HG03571 (cell line): ENCODE measurements around the gene TRIP12.
A peak's percentile ranks its signal among the peaks of the same experiment; 100 is the strongest.
"Not testable (repeated sequence)": the region's sequence is repeated elsewhere in the genome, so short reads cannot be mapped to it uniquely, and the experiment has no call there.

Experiments used
- ATAC-seq: cut with Tn5 transposase; IDR thresholded peaks from one replicate; pipeline ENCODE4 v1.9.1; 2021; ENCODE audit not compliant: unreplicated experiment

The TRIP12 gene

GRCh38 chr2:229879191-229879950 is 42.4 kb downstream of the TRIP12 start:
- ATAC-seq: no peak

- no peak for ATAC-seq
These were observed 46.3 kb downstream of the TRIP12 start for GRCh38 chr2:229875549-229875948.

DNA sequence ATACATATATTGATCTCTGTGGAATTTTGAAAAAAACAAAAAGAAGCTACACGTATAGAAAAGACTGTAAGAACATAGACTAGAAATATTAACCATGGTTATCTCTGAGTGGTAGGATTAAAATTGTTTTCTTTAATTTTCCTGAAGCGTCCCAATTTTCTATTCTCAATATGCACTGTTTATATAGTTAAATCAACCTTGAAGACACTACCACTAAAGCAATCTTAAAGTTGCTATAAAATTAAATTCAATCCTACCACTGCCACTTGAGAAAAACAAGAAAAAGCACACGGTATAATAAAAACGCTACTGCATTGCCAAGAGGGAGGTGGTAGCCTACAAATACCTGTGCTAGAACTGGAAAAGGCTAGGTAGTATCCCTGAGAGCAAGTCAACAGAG is 47.2 kb downstream of the TRIP12 start:
- ATAC-seq: no peak

GRCh38 chr2:229873123-229873581 is 48.7 kb downstream of the TRIP12 start:
- ATAC-seq: peak; percentile 92

DNA sequence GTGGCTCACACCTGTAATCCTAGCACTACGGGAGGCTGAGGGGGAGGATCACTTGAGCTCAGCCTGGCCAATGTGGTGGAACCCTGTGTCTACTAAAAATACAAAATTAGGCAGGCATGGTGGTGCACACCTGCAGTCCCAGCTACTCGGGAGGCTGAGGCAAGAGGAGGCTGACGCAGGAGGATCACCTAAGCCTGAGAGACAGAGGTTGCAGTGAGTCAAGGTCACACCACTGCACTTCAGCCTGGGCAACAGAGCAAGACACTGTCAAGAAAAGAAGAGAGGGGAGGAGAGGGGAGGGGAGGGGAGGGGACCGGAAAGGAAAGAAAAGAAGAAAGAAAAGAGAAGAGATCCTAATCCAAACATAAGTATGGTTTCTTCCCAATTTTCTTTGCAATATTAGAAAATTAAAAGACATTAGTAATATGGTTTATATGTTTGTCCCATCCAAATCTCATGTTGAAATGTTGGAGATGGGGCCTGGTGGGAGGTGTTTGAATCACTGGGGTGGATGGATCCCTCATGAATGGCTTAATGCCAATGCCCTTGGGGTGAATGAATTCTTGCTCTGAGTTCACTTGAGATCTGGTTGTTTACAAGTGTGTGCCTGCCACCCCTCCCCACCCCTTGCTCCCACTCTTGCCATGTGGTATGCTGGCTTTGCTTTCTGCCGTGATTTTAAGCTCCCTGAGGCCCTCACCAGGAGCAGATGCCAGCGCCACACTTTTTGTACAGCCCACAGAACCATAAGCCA is 50.7 kb downstream of the TRIP12 start:
- ATAC-seq: no peak

DNA sequence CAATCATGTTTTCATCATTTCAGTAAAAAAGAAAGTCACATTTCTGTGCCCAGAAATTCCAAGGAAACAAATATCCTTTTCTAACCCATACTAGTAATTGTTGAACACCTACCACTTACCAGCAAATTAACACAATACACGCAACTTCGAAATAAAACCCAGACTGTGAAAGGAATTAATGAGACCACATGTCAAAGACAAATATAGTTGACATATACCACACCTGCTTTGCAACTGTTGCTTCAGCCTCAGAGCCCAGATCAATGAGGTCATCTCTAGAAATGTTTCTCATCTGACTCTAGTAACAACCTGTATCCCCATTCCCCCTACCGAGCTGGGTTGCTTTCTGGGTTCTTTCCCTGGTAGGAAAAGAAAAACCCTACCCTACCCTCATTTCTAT is 52.6 kb downstream of the TRIP12 start:
- no peak for ATAC-seq

GRCh38 chr2:229868794-229869193 is 53.0 kb downstream of the TRIP12 start:
- no peak for ATAC-seq

DNA sequence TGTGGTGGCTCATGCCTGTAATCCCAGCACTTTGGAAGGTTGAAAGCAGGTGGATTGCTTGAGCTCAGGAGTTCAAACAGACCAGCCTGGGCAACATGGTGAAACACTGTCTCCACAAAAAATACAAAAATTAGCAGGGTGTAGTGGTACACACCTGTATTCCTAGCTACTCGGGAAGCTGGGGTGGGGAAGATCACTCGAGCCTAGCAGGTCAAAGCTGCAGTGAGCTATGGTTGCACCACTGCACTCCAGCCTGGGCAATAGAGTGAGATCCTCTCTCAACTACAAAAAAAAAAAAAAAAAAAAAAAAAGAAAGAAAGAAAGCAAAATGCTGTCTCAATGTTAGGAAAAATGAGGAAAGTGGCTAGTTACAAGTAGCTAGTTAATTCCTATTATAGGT is 56.8 kb downstream of the TRIP12 start:
- no peak for ATAC-seq

DNA sequence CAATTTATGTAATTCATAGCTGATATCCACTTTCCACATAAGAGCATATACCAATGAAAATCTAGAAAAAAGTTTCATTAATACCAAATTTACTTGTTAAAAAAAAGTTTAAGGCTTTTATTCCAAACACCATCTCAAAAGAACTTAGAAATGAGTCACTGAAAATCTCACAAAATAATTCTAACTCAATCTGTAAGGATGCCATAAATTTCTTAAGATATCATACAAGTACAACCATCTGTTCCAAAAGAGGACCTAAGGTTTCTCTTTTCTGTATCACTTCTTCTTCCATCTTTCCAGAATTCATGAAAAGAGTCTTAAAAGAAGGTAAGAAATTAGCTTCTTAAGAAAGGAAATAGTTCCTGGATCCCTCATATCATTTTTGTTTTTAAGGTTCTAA is 60.4 kb downstream of the TRIP12 start:
- ATAC-seq: no peak

GRCh38 chr2:229860334-229860733 is 61.5 kb downstream of the TRIP12 start:
- ATAC-seq: no peak

- no peak for ATAC-seq
These were observed 63.5 kb downstream of the TRIP12 start for GRCh38 chr2:229858351-229858750.

DNA sequence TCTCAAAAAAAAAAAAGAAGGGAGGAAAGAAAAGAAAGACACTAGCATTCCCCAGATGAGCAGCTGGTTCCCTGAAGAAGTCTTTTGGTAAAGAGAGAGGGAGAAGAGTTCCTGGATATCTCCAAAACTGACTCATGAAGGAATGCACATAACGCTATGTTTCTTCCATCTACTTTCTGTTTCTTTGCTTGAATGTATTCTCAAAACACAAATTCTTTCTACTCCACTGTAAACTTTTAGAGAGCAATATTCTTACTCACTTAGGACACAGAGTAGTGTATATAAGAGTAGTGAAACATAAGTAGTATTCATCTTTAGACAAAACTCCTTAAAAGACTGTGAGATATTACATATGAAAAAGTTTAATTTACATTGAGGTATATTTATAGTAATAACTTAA is 64.2 kb downstream of the TRIP12 start:
- ATAC-seq: no peak

DNA sequence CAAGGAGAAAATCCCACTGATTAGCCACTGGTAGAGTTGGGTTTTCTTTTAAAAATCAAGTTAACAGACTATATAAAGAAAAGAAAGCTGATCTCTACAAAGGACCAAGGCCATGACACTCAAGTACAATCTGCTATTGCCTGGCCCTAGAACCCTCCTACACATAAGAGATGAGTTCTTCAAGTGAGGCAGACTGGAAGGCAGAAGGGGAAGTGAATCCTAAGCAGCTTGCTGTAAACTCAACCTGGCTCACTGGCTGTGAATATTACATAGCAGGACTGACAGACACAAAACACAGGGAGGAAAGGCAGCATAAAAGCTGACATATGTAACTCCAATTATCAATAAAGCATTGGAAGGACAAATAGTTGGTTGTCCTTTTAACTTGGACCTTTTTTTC is 65.4 kb downstream of the TRIP12 start:
- ATAC-seq: peak; percentile 76

GRCh38 chr2:229855116-229855515 is 66.7 kb downstream of the TRIP12 start:
- ATAC-seq: no peak

DNA sequence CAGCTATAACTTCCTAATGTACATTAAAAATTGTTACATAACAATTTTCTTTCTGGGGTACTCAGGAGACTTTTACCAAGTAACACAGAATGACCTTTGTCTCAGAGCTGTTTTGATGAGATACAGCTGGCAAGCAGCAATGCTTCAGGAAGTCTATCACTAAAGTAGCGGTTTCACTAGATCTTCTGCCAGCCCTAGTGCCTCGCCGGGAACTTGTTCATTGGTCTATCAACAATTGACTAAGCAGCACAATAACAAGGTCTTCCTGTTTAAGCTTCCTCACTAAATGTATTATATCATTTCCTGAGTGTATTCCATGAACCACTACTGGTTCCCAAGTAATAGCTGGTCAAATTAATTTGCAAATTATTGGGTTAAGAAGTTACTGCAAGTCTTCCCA is 69.2 kb downstream of the TRIP12 start:
- ATAC-seq: peak; percentile 80

GRCh38 chr2:229851870-229852269 is 69.9 kb downstream of the TRIP12 start:
- ATAC-seq: no peak

- ATAC-seq: not testable (repeated sequence)
These were observed 71.2 kb downstream of the TRIP12 start for GRCh38 chr2:229850355-229851275.

DNA sequence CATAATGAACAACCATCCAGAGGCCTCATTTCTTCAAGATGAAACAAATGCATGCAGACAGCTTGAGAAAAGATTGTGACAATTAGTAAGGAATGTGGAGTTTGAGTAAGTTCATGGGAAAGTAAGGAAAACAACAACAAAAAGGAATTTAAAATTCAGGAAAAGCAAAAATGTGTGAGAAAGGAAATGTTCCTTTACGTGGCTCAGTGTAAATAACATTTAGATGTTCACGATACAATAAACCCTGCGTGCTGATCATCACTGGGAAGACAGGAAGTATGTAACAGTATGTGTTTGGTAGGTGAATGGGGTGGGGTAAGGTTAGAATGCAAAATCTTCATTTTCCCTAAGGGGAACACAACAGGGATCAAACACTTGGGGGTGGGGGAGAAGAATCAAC is 72.7 kb downstream of the TRIP12 start:
- no peak for ATAC-seq

- ATAC-seq: no peak
These were observed 78.2 kb downstream of the TRIP12 start for GRCh38 chr2:229843613-229844012.

GRCh38 chr2:229838729-229839128 is 83.1 kb downstream of the TRIP12 start:
- no peak for ATAC-seq

DNA sequence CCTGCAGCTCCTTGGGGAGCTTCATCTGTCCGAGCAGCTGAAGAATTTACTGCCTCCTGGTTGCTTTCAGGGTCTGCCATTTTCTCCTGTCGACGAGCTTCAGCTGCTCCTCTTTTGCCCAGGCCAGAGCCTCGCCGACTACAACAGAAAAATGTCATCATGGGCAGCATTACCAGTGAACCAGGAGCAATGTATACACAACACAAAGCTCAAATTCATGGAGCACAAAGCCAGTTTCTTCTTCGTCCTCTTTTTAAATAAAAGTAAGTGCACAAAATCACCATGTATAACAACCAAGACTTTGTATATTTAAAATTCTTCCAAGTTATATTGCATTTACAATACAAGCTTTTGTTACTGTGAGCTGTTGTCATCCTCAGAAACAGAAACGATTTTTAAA is 85.0 kb downstream of the TRIP12 start:
- ATAC-seq: no peak
